Stomach (tissue), 4 donors: Measurements from ENCODE around the gene TMEM134.

ENCODE experiments used
- EP300 ChIP-seq: sonication (generic); formaldehyde crosslinking; IDR thresholded peaks from one replicate; pipeline ENCODE4 v1.6.1; 2017; ENCODE audit warnings: antibody characterized with exemption
- POLR2A ChIP-seq, 4 donors: fragments of 450-650 bp; IDR thresholded peaks; one replicate each; pipeline ENCODE4 v1.6.1; 2016; ENCODE audit warnings: antibody characterized with exemption in 4 of 4, control low read depth in 2 of 4, mild to moderate bottlenecking in 1 of 4, moderate library complexity in 1 of 4

DNA sequence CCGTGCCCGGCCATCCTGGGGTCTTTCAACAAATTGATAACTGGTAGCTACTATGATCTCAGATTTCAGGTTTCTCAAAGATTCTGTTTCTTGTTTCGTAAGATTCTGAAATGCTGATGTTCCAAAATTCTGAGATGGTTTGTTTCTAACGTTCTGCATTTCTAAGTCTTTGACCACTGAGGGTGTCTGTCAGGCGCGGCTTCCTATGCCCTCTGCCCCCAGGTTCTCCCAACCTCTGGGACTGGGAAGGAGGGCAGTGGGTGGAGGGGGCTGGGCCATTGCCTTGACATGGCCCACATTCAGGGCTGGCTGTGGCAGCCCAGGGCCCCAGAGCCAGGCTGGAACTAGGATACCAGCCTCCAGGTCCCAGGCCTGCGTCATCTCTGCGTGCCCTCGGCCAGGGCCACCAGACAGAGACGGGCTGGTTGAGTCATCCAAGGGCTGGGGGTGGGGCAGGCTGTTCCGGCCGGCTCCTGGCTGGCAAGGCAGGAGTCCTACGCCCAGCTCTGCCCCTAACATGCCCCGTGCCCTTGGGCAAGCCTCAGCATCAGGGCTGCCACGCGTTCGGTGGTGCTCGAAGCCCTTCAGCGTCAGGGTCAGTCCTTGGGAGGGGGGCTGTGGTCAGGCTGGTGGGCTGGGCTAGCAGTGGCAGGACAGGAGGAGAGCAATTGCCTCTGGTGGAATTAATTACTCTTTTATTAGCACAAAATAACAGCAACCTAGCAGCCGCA, 5.2 kb downstream of the TMEM134 start:
- TF ChIP-seq EP300 (no peak), POLR2A (IDR thresholded peaks at IDR 0.05) (no peak)
